HUES6 (cell line): Measurements from ENCODE around the gene OR1A2.
"Not testable (repeated sequence)": the region's sequence is repeated elsewhere in the genome, so short reads cannot be mapped to it uniquely, and the experiment has no call there.

Experiments
- H3K27ac ChIP-seq: 2 replicates; pipeline ENCODE4 v1.7.0; 2013; ENCODE audit warnings: low read depth, mild to moderate bottlenecking, low read length, inconsistent platforms
- H3K27me3 ChIP-seq: 2 replicates; pipeline ENCODE4 v1.6.1; 2013; ENCODE audit warnings: low read length; ENCODE audit not compliant: control insufficient read depth, insufficient read depth
- H3K36me3 ChIP-seq: 2 replicates; pipeline ENCODE4 v1.6.1; 2013; ENCODE audit warnings: low read length; ENCODE audit not compliant: control insufficient read depth, insufficient read depth
- H3K4me1 ChIP-seq: 2 replicates; pipeline ENCODE4 v1.6.1; 2013; ENCODE audit warnings: low read length; ENCODE audit not compliant: control insufficient read depth, insufficient read depth
- H3K4me3 ChIP-seq: 2 replicates; pipeline ENCODE4 v1.5.1; 2013; ENCODE audit warnings: low read depth, low read length
- H3K9ac ChIP-seq: one replicate; pipeline ENCODE4 v1.6.1; 2013; ENCODE audit warnings: mild to moderate bottlenecking, low read length
- H3K9me3 ChIP-seq: 2 replicates; pipeline ENCODE4 v1.6.1; 2013; ENCODE audit warnings: low read depth, low read length; ENCODE audit not compliant: control insufficient read depth, insufficient read depth

The OR1A2 gene

DNA sequence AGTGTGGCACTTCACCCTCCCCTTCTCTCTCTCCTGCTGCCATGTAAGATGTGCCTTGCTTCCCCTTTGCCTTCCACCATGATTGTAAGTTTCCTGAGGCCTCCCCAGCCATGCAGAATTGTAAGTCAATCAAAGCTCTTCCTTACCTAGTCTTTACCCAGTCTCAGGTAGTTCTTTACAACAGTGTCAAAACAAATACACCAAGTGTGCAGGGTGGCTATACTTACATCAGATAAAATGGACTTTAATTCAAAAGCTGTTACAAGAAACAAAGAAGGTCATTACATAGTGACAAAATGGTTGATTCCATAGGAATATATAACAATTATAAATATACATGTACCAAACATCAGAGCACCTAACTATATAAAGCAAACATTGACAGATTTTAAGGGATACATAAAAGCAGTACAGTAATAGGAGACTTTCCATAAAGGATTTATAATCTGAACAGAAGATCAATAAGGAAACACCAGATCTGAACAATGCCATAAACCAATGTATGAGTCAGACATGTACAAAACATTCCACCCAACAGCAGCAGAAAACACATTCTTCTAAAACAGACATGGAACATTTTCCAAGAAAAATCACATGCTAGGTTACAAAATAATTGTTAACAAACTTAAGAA lies 27.5 kb downstream of the OR1A2 start:
- not testable (repeated sequence) for H3K36me3 ChIP-seq, H3K9me3 ChIP-seq, H3K27me3 ChIP-seq, H3K9ac ChIP-seq, H3K4me1 ChIP-seq, H3K4me3 ChIP-seq, H3K27ac ChIP-seq

DNA sequence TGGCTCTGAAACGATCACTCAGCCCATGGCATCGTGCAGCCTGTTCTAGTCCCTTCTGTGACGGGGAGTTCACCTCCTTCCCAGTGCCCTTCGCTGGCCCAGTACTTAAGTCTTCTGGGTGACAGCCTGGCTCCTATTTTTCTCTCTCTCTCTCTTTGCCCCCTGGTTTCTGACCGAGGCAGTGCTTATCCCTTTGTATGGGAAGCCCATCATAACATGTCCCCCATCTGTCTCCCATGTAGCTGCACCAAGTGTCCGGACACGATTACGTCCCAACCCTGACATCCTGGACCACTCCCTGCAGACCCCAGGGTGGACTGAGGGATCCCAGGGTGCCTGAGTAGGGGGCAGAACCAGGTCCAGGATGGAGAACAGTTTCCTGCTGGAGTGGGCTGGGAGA lies 35.0 kb downstream of the OR1A2 start:
- not testable (repeated sequence) for H3K27ac ChIP-seq

DNA sequence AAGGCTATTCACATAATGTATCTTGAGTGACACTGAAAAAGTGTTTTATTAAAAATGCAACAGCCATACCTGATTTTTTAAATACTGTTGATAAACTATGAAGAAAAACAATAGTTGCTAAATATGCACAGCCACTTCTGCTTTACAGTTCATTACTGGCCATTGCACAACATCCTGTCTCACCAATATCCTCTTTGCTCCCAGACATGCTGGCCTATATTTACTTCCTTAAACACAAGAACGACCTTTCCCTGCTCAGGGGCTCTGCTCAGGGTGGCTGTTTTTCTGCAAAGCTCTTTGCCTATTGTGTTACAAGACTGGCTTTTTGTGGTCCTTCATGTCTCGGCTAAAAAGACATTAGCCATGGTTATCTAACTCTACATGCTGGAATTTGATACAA lies 41.4 kb downstream of the OR1A2 start:
- H3K4me1 ChIP-seq, H3K9ac ChIP-seq, H3K36me3 ChIP-seq, H3K27ac ChIP-seq, H3K4me3 ChIP-seq, H3K9me3 ChIP-seq, H3K27me3 ChIP-seq: not testable (repeated sequence)

More for the DNA sequence above, 35.0 kb downstream of the OR1A2 start:
- H3K36me3 ChIP-seq, H3K4me1 ChIP-seq, H3K9me3 ChIP-seq, H3K27me3 ChIP-seq, H3K4me3 ChIP-seq, H3K9ac ChIP-seq: not testable (repeated sequence)

DNA sequence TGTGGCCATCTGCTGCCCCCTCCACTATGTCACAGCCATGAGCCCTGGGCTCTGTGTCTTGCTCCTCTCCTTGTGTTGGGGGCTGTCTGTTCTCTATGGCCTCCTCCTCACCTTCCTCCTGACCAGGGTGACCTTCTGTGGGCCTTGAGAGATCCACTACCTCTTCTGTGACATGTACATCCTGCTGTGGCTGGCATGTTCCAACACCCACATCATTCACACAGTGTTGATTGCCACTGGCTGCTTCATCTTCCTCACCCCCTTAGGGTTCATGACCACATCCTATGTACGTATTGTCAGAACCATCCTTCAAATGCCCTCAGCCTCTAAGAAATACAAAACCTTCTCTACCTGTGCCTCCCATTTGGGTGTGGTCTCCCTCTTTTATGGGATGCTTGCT lies 43.7 kb downstream of the OR1A2 start:
- H3K4me1 ChIP-seq, H3K4me3 ChIP-seq, H3K36me3 ChIP-seq, H3K9me3 ChIP-seq, H3K27me3 ChIP-seq, H3K9ac ChIP-seq, H3K27ac ChIP-seq: not testable (repeated sequence)

DNA sequence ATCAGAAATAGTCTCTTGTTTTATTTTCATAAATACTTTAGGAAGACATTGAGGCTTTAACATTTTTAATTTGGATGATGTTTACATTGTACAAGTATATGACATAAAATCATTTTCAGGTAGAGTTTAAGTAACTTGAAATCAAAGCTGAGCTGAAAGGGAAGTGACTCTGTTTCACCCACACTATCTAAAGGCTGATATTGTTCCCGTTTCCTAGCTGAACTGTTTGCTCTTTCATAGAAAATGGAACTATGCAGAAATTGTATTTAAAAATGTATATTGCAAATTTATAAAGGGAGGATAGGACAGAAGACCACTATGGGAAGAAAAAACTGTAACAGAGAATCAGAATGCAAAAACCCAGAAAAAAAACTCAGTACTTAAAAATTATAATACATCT lies 47.5 kb downstream of the OR1A2 start:
- H3K36me3 ChIP-seq, H3K27me3 ChIP-seq: not testable (repeated sequence)

More for the DNA sequence above, 47.5 kb downstream of the OR1A2 start:
- not testable (repeated sequence) for H3K9ac ChIP-seq, H3K27ac ChIP-seq, H3K4me3 ChIP-seq, H3K4me1 ChIP-seq, H3K9me3 ChIP-seq
